Stomach (tissue), 9 donors: Measurements from ENCODE around the gene PIK3CB. TPM values are rescaled to one million over a fixed set of nuclear protein-coding genes. Genes with fewer than 3 reads are reported as not detected.
"Not testable (repeated sequence)": the region's sequence is repeated elsewhere in the genome, so short reads cannot be mapped to it uniquely, and the experiment has no call there.

Experiments used
- DNase-seq, 2 donors: peaks; one replicate each; pipeline versions ENCODE4 v3.0.0 to v3.0.0-alpha.2; 2013 to 2019
- H3K27ac ChIP-seq, 5 donors: fragments of 200-600 bp in 4 of 5; sonication (generic) in 4 of 5; one replicate each; pipeline ENCODE4 v1.5.1; 2013 to 2019; ENCODE audit warnings: mild to moderate bottlenecking in 1 of 5, moderate library complexity in 1 of 5
- H3K27me3 ChIP-seq, 3 donors: fragments of 200-600 bp; sonication (generic); one replicate each; pipeline ENCODE4 v1.5.1; 2017 to 2019; ENCODE audit warnings: mixed run types in 1 of 3
- H3K36me3 ChIP-seq, 4 donors: fragments of 200-600 bp; sonication (generic); 1 replicate in 3 of 4; 2 replicates in 1 of 4; pipeline ENCODE4 v1.5.1; 2016 to 2019
- H3K4me1 ChIP-seq, 4 donors: fragments of 200-600 bp; sonication (generic); one replicate each; pipeline ENCODE4 v1.5.1; 2016 to 2019
- H3K4me3 ChIP-seq, 4 donors: fragments of 200-600 bp; sonication (generic) in 3 of 4; one replicate each; pipeline ENCODE4 v1.5.1; 2016 to 2019; ENCODE audit warnings: mild to moderate bottlenecking in 1 of 4
- H3K9me3 ChIP-seq, 4 donors: fragments of 200-600 bp; sonication (generic); one replicate each; pipeline ENCODE4 v1.5.1; 2016 to 2019
- CTCF ChIP-seq, 7 experiments: fragments of 450-650 bp in 4 of 7; fragments of 200-600 bp in 3 of 7; sonication (generic) in 3 of 7; IDR thresholded peaks; one replicate each; pipeline ENCODE4 v1.5.1; 2016 to 2019; ENCODE audit warnings: antibody characterized with exemption in 7 of 7, control low read depth in 2 of 7, mild to moderate bottlenecking in 1 of 7
- EP300 ChIP-seq: sonication (generic); formaldehyde crosslinking; IDR thresholded peaks from one replicate; pipeline ENCODE4 v1.6.1; 2017; ENCODE audit warnings: antibody characterized with exemption
- POLR2A ChIP-seq, 4 donors: fragments of 450-650 bp; IDR thresholded peaks; one replicate each; pipeline ENCODE4 v1.6.1; 2016; ENCODE audit warnings: antibody characterized with exemption in 4 of 4, control low read depth in 2 of 4, mild to moderate bottlenecking in 1 of 4, moderate library complexity in 1 of 4
- POLR2AphosphoS5 ChIP-seq, 3 donors: sonication (generic); formaldehyde crosslinking; IDR thresholded peaks; one replicate each; pipeline ENCODE4 v1.6.1; 2016; ENCODE audit warnings: antibody characterized with exemption in 3 of 3
- WGBS, 5 donors: extraction: QIAGEN DNeasy Blood & Tissue Kit in 3 of 5; methylation state at CpG; one replicate each; pipeline versions ENCODE4 v1.1.5 to v1.1.7; 2013 to 2018; 5-methylcytosine and 5-hydroxymethylcytosine counted together
- intact Hi-C: fragments of 100-400 bp; cut with DNase I; formaldehyde crosslinking; loops from one replicate; pipeline ENCODE4 v1.15.1; 2023; ENCODE audit warnings: low total_unique reads
- polyA plus RNA-seq, 3 donors: library from polyadenylated mRNA; stranded (reverse); fragments of 200-250 nt; gene quantifications; one replicate each; pipeline ENCODE4 v1.2.3, GENCODE V29; 2013
- total RNA-seq, 5 donors: library from RNA; depleted of rRNA; stranded (reverse); fragments of >200 nt; gene quantifications; one replicate each; pipeline versions ENCODE4 v1.1.0 to v1.2.3, GENCODE V29; 2014 to 2016
- donor health status: healthy with polysubstance abuse.
- donor health status: Bipolar disorder and iron deficiency.
- donor health status: healthy.

Gene PIK3CB
- total and polyA plus RNA-seq, 8 donors, result 2.9 to 43.7 (median 9.2) TPM

GRCh38 chr3:138686771-138687221 is 147.9 kb downstream of the PIK3CB start:
- Histone ChIP-seq H3K27me3 (no peaks in the 10 kb centered on the region), H3K27ac (no peak overlapping the region), H3K9me3 (no peaks in the 10 kb centered on the region), H3K4me3 (no peak overlapping the region), H3K36me3 (peaks cover 0 to 48% (median 32%) of the 10 kb centered on the region in 4 donors), H3K4me1 (peaks cover 0 to 25% (median 2%) of the 10 kb centered on the region in 4 donors)
- no peak for TF ChIP-seq CTCF (IDR thresholded peaks at IDR 0.05)
- TF ChIP-seq EP300, result no peak
- no peak for TF ChIP-seq POLR2A (IDR thresholded peaks at IDR 0.05)
- TF ChIP-seq POLR2AphosphoS5 (IDR thresholded peaks at IDR 0.05), result no peak
- peak in 1 of 2 donors; percentile 47 for DNase-seq
- intact Hi-C loops, result no loop called here

GRCh38 chr3:138684396-138684795 is 150.3 kb downstream of the PIK3CB start:
- no peak overlapping the region for H3K4me3 ChIP-seq
- H3K27ac ChIP-seq, result no peak overlapping the region
- 72 to 87% (median 84%) methylated on average over 4 of the region's 4 CpGs for WGBS, 5 donors
- peaks cover 0 to 57% (median 46%) of the 10 kb centered on the region in 4 donors for H3K36me3 ChIP-seq
- no peak for TF ChIP-seq CTCF (IDR thresholded peaks at IDR 0.05)
- no peak for TF ChIP-seq POLR2A (IDR thresholded peaks at IDR 0.05)
- TF ChIP-seq EP300, result no peak
- TF ChIP-seq POLR2AphosphoS5 (IDR thresholded peaks at IDR 0.05), result no peak
- H3K27me3 ChIP-seq, result no peaks in the 10 kb centered on the region
- H3K9me3 ChIP-seq, result no peaks in the 10 kb centered on the region
- no peak for DNase-seq
- intact Hi-C loops, result no loop called here
- peaks cover 0 to 24% (median 2%) of the 10 kb centered on the region in 4 donors for H3K4me1 ChIP-seq

- H3K27ac ChIP-seq, result no peak overlapping the region
- TF ChIP-seq POLR2AphosphoS5 (IDR thresholded peaks at IDR 0.05) (no peak), EP300 (no peak), POLR2A (IDR thresholded peaks at IDR 0.05) (no peak), CTCF (IDR thresholded peaks at IDR 0.05) (no peak)
- no peaks in the 10 kb centered on the region for H3K27me3 ChIP-seq
- no peaks in the 10 kb centered on the region for H3K9me3 ChIP-seq
- peaks cover 0 to 55% (median 47%) of the 10 kb centered on the region in 4 donors for H3K36me3 ChIP-seq
- no peak overlapping the region for H3K4me3 ChIP-seq
- intact Hi-C loops, result no loop called here
- peaks cover 0 to 16% (median 0%) of the 10 kb centered on the region in 4 donors for H3K4me1 ChIP-seq
- DNase-seq, result no peak
These were observed 152.1 kb downstream of the PIK3CB start for GRCh38 chr3:138682648-138683047.

- Histone ChIP-seq H3K4me1 (peaks cover 0 to 9% (median 0%) of the 10 kb centered on the region in 4 donors), H3K36me3 (peaks cover 0 to 63% (median 54%) of the 10 kb centered on the region in 4 donors), H3K27me3 (no peaks in the 10 kb centered on the region), H3K27ac (no peak overlapping the region), H3K4me3 (no peak overlapping the region), H3K9me3 (peaks cover 0 to 7% (median 3%) of the 10 kb centered on the region in 4 donors)
- intact Hi-C loops, result no loop called here
- 75 to 84% (median 78%) methylated on average over 5 of the region's 5 CpGs for WGBS, 5 donors
- TF ChIP-seq CTCF (IDR thresholded peaks at IDR 0.05) (no peak), EP300 (no peak), POLR2AphosphoS5 (IDR thresholded peaks at IDR 0.05) (no peak), POLR2A (IDR thresholded peaks at IDR 0.05) (no peak)
- no peak for DNase-seq
These were observed 153.1 kb downstream of the PIK3CB start for GRCh38 chr3:138681463-138682220.

GRCh38 chr3:138680974-138681373 is 153.8 kb downstream of the PIK3CB start:
- WGBS, 5 donors, result 93 to 99% (median 97%) methylated on average over 6 of the region's 6 CpGs
- intact Hi-C loops, DNase-seq: not testable (repeated sequence)

More at GRCh38 chr3:138680974-138681373, 153.8 kb downstream of the PIK3CB start:
- Histone ChIP-seq H3K9me3 (peaks cover 0 to 12% (median 5%) of the 10 kb centered on the region in 4 donors), H3K36me3 (peaks cover 0 to 69% (median 58%) of the 10 kb centered on the region in 4 donors)
- not testable (repeated sequence) for H3K27me3 ChIP-seq, H3K27ac ChIP-seq, H3K4me3 ChIP-seq, H3K4me1 ChIP-seq
